ENCODE measurements around the gene ZFR2.

The ZFR2 gene

DNA sequence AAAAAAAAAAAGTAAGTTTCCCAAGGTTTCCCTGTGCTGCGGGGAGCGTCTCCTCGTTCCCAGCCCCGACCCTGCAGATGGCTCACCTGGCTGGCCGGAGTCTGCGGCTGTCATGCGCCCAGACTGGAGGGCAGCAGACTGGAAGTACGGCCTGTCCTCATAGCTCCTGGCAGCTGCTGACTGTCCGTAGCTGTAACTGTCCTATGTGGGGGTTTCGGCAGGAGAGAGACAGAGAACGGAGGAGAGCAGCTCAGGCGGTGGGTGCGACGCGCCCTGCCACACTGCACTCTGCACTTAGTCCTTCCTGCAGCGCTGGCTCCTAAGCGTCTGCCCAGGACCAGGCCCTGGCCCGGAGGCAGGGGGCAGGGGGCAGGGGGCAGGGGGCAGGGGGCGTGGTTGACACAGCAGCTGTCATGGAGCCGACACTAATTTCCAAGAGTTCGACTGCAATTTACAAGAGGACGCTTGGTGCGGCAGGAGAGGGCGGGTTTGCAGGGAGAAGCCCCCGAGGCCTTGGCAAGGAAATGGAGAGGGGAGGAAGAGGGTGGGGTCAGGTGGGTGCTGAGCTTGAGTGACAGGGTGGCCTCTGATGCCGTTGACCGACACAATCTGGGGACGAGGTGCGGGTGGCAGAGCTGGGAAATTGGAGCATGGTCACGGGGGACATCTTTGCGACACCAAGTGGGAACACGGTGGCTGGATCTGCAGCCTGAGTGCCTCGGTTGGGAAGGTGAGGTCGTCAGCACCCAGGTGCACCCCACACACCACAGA is 35.1 kb downstream of the ZFR2 start:
- Mint-ChIP-seq H3K27me3 (no peaks in the 10 kb centered on the region), H3K4me3 (no peak overlapping the region), H3K27ac (no peak overlapping the region), H3K4me1 (no peaks in the 10 kb centered on the region), H3K9me3 (no peaks in the 10 kb centered on the region), H3K36me3 (no peaks in the 10 kb centered on the region)

DNA sequence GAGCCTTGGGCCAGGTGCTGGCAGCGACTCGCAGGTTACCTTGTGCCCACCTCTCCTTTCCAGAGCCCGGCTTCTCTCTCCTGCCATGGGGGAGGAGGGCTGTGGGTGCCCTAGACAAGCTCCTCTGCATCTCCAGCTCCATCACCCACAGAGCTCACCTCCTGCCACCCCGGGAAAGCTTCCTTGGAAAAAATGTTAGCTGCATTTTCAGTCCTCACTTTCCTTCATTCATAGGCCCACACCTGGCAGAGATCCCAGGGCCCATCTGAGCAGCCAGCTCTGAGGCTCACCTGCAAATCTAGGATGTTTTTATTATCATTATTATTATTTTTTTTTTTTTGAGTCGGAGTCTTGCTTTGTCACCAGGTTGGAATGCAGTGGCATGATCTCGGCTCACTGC is 36.8 kb downstream of the ZFR2 start:
- no peaks in the 10 kb centered on the region for H3K36me3 Mint-ChIP-seq
- H3K4me1 Mint-ChIP-seq: no peaks in the 10 kb centered on the region
- H3K4me3 Mint-ChIP-seq: no peak overlapping the region

DNA sequence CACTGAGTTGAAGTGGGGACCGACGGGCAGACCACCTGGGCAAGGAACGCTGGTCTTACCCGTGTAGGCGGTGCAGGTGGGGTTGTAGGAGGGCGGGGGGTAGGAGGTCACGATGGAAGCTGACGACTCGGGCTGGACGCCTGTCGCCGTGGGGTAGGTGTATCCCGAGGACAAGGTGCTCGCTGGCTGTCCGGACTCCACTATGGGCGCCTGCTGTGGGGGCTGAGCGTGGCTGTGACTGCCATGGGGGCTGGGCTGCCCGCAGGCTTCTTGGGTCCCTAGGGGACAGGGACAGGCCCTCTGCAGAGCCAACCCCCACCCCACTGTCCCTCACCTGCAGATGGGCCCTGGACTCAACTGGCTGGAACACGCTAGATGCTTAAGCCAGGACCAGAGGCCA is 37.2 kb downstream of the ZFR2 start:
- Mint-ChIP-seq H3K9me3 (no peaks in the 10 kb centered on the region), H3K36me3 (no peaks in the 10 kb centered on the region), H3K27ac (no peak overlapping the region), H3K4me1 (no peaks in the 10 kb centered on the region), H3K4me3 (no peak overlapping the region), H3K27me3 (no peaks in the 10 kb centered on the region)

More for the DNA sequence above, 36.8 kb downstream of the ZFR2 start:
- Mint-ChIP-seq H3K9me3 (no peaks in the 10 kb centered on the region), H3K27me3 (no peaks in the 10 kb centered on the region), H3K27ac (no peak overlapping the region)

- no peaks in the 10 kb centered on the region for H3K4me1 Mint-ChIP-seq
- no peak overlapping the region for H3K27ac Mint-ChIP-seq
- no peak overlapping the region for H3K4me3 Mint-ChIP-seq
- H3K27me3 Mint-ChIP-seq: no peaks in the 10 kb centered on the region
- no peaks in the 10 kb centered on the region for H3K9me3 Mint-ChIP-seq
- no peaks in the 10 kb centered on the region for H3K36me3 Mint-ChIP-seq
These were observed 37.9 kb downstream of the ZFR2 start for GRCh38 chr19:3830621-3831589.

- Mint-ChIP-seq H3K36me3 (no peaks in the 10 kb centered on the region), H3K4me1 (peaks cover under 1% of the 10 kb centered on the region), H3K4me3 (no peak overlapping the region), H3K27ac (no peak overlapping the region), H3K9me3 (no peaks in the 10 kb centered on the region), H3K27me3 (no peaks in the 10 kb centered on the region)
These were observed 41.5 kb downstream of the ZFR2 start for GRCh38 chr19:3827306-3827705.

DNA sequence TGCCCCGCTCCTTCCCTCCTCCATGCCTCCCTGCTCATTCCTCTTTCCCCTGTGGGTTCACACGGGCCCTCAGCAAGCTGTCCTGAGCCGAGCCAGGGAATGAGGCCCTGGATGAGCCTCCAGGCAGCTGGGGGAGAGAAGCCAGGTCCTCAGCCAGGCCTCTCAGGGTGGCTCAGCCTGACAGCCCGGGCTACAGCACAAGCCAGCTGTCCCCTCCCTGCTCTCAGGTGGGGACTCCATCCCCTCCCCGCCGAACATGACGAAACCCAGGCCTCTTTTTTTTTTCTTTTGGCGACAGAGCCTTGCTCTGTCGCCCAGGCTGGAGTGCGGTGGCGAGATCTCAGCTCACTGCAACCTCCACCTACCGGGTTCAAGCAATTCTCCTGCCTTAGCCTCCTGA is 42.7 kb downstream of the ZFR2 start:
- Mint-ChIP-seq H3K27ac (no peak overlapping the region), H3K4me3 (no peak overlapping the region), H3K27me3 (no peaks in the 10 kb centered on the region), H3K4me1 (peaks cover 8% of the 10 kb centered on the region), H3K36me3 (no peaks in the 10 kb centered on the region), H3K9me3 (no peaks in the 10 kb centered on the region)

DNA sequence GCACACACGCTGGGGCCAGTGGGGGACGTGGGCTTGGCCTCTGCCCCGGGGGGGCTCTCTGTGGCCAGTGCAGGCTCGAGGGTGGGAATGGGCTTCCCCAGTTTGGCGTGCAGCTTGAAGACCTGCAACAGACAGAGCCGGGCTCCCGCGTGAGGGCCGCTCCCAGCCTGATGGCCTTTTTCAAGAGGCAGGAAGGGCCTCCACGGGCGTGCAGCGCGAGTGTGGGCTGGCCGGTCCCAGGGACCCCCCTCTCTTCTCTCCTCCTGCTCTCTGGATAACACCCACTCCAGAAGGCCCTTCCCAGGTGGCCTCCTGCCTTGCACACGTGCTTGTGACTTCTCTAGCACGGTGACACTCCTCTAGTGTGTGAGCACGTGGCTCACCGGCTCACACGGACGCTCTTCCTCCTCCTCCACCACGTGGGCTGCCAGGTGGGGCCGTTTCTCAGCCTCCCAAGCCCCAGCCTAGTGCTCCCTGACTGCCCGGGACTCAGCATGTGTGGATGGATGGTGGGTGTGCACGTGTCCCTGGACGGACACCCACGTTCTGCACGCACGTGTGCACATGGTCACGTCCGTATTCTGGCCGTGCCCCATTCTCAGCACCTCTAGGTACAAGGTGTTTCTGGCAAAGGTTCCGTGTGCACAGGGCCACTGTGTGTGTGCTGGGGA is 43.4 kb downstream of the ZFR2 start:
- Mint-ChIP-seq H3K27me3 (no peaks in the 10 kb centered on the region), H3K4me3 (no peak overlapping the region), H3K4me1 (peaks cover 8% of the 10 kb centered on the region), H3K9me3 (no peaks in the 10 kb centered on the region), H3K36me3 (no peaks in the 10 kb centered on the region), H3K27ac (peak overlapping the region; percentile 59)

- no peaks in the 10 kb centered on the region for H3K27me3 Mint-ChIP-seq
- H3K9me3 Mint-ChIP-seq: no peaks in the 10 kb centered on the region
- H3K4me3 Mint-ChIP-seq: no peak overlapping the region
- no peak overlapping the region for H3K27ac Mint-ChIP-seq
- H3K4me1 Mint-ChIP-seq: peaks cover 15% of the 10 kb centered on the region
- H3K36me3 Mint-ChIP-seq: no peaks in the 10 kb centered on the region
These were observed 45.5 kb downstream of the ZFR2 start for GRCh38 chr19:3823350-3823713.

GRCh38 chr19:3822683-3823349 is 46.0 kb downstream of the ZFR2 start:
- Mint-ChIP-seq H3K27me3 (no peaks in the 10 kb centered on the region), H3K27ac (no peak overlapping the region), H3K4me3 (no peak overlapping the region), H3K9me3 (no peaks in the 10 kb centered on the region), H3K4me1 (peaks cover 20% of the 10 kb centered on the region), H3K36me3 (no peaks in the 10 kb centered on the region)

DNA sequence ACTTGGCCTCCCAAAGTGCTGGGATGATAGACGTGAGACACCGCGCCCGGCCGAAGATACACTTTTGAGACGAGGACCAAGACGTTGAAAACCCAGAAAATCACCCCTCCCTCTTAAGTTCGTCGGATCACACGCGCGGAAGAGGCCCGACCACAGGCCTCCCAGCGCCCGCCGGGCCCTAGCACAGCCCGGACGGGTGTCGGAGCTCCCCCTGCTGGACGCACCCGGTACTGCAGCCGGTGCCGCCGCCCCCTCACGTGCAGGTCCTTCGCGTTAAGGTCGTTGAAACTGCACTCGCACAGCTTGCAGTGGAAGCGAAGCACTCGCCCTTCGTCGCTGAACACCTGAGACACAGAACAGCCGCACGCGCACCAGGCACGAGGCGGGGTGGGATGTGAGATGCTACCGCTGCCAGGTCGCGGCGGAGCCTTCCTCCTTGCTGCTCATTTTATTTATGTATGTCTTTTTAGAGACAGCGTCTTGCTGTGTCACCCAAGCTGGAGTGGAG is 46.9 kb downstream of the ZFR2 start:
- Mint-ChIP-seq H3K9me3 (no peaks in the 10 kb centered on the region), H3K27ac (no peak overlapping the region), H3K4me3 (peak overlapping the region; percentile 39)

GRCh38 chr19:3821156-3821555 is 47.7 kb downstream of the ZFR2 start:
- Mint-ChIP-seq H3K36me3 (no peaks in the 10 kb centered on the region), H3K4me1 (peaks cover 22% of the 10 kb centered on the region), H3K9me3 (no peaks in the 10 kb centered on the region), H3K27ac (no peak overlapping the region), H3K4me3 (no peak overlapping the region), H3K27me3 (no peaks in the 10 kb centered on the region)

More for the DNA sequence above, 46.9 kb downstream of the ZFR2 start:
- Mint-ChIP-seq H3K27me3 (no peaks in the 10 kb centered on the region), H3K4me1 (peaks cover 22% of the 10 kb centered on the region), H3K36me3 (no peaks in the 10 kb centered on the region)

DNA sequence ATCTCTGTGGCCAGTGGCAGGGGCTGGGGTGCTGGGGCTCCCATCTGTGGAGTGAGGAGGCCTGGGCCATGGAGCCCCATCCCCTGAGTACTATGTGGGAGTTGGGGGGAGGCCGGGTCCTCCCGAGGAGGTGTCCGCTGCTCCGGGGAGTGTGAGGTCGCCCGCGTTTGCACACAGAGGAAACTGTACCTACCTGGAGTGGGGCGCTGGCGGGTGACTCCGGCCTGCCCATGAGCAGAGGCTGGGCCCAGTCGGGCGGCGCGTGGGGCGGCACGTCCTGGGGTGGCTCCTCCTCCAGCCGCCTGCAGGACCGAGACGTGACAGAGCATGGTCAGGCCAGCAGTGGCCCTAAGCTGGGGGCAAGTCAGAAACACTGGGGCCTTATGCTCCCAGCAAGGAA is 48.8 kb downstream of the ZFR2 start:
- peaks cover 29% of the 10 kb centered on the region for H3K4me1 Mint-ChIP-seq
- H3K4me3 Mint-ChIP-seq: no peak overlapping the region

DNA sequence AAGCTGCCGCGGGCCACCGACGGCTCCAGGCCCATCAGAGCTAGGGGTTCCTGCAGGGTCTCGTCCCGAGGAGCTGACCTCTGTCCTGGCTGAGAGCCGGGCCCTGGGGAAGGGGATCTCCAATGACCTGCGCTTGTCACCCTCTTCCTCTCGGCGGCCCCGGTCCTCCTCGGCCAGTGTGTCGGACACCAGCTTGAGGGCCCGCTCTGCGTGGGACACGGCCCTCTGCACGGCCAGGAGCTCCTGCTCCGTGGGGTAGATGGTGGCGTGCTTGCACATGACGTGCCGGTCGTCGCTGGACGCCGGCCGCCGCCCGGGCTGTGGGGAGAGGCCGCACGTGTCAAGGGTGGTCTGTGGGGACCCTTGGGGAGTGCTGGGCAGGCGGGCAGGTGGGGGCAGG is 49.9 kb downstream of the ZFR2 start:
- no peak overlapping the region for H3K4me3 Mint-ChIP-seq
- peak overlapping the region; percentile 17 for H3K27ac Mint-ChIP-seq
- peaks cover 39% of the 10 kb centered on the region for H3K4me1 Mint-ChIP-seq
- no peaks in the 10 kb centered on the region for H3K36me3 Mint-ChIP-seq
- no peaks in the 10 kb centered on the region for H3K27me3 Mint-ChIP-seq
- no peaks in the 10 kb centered on the region for H3K9me3 Mint-ChIP-seq

More for the DNA sequence above, 48.8 kb downstream of the ZFR2 start:
- H3K27ac Mint-ChIP-seq: no peak overlapping the region
- H3K27me3 Mint-ChIP-seq: no peaks in the 10 kb centered on the region
- no peaks in the 10 kb centered on the region for H3K9me3 Mint-ChIP-seq
- H3K36me3 Mint-ChIP-seq: no peaks in the 10 kb centered on the region

- no peak overlapping the region for H3K27ac Mint-ChIP-seq
- no peaks in the 10 kb centered on the region for H3K36me3 Mint-ChIP-seq
- H3K9me3 Mint-ChIP-seq: no peaks in the 10 kb centered on the region
- no peaks in the 10 kb centered on the region for H3K27me3 Mint-ChIP-seq
- H3K4me1 Mint-ChIP-seq: peaks cover 44% of the 10 kb centered on the region
- H3K4me3 Mint-ChIP-seq: peak overlapping the region; percentile 19
These were observed 50.4 kb downstream of the ZFR2 start for GRCh38 chr19:3818466-3818865.

DNA sequence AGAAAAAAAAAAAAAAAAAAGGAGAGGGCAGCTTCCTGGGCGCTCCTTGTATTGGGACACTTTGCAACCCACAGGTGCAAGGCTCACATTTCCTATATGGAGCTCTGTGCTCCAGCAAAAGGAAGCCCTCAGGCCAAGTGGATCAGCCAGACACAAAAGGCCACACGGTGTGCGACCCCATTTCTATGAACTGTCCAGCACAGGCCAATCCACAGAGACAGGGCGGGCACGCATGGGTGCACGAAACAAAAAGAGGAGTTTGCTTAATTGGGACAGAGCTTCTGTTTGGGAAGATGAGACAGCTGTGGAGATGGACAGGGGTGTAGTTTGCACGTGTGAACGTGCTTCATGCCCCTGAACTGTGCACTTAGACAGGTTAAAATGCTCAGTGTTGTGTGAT is 51.1 kb downstream of the ZFR2 start:
- Mint-ChIP-seq H3K9me3 (no peaks in the 10 kb centered on the region), H3K27me3 (no peaks in the 10 kb centered on the region), H3K27ac (peak overlapping the region; percentile 78), H3K36me3 (no peaks in the 10 kb centered on the region), H3K4me1 (peaks cover 50% of the 10 kb centered on the region), H3K4me3 (peak overlapping the region; percentile 50)

Measured in activated naive CD4-positive, alpha-beta T cell treated with anti-CD3 and anti-CD28 coated beads, Interleukin-2, amount 50 U/mL, for 24 hours (primary cell).